NCI-H146 treated with DMSO at 0.1 percent for 48 hours (cell line): Measurements from ENCODE around the gene NHLH1.

ENCODE experiments used
- DNase-seq: peaks from one replicate; lab custom pipeline; 2025; ENCODE audit not compliant: unreplicated experiment; lab: John Stamatoyannopoulos, UW

NHLH1 gene

GRCh38 chr1:160366731-160367515, at the start of gene NHLH1:
Gene NHLH1, plus strand, starts transcription at chr1:160367071. Its CDS starts 3,661 bp downstream, at chr1:160370732.
- no peak for DNase-seq

GRCh38 chr1:160322831-160323230, 44.0 kb upstream of the NHLH1 start:
- DNase-seq, result no peak

DNA sequence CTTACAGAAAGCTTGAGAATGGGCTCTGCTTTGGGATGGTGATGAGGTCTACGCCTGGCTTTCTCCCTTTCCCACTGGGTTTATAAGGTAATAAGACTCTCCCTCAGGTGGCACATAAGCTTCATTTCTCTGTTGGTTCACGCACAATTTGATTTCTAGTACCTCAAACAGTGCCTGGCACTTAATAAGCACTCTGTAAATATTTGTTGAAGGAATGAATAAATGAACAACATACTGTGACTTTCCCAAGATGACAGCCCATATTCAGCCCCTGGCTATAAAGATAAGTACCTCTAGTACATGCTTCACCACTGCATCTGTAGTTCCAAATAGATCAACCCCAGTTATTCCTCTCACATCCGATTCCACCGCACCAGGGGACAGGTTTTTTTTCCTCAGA, 41.6 kb upstream of the NHLH1 start:
- peak; percentile 94 for DNase-seq

DNA sequence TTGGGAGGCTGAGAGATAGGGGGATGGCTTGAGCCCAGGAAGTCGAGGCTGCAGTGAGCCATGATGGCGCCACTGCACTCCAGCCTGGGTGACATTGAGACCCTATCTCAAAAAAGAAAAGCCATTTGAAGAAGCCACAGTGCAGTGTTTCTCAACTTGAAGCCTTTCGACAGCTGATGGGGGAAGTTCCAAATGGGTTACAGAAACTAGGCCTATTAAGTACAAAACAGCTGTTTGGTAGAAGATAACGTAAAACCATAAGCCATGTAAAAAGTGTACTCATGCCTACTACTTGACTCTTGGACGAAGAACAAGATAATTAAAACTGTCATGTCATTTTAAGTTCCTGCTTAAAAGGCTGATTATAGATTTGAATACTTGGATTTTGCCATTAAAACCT, 40.5 kb upstream of the NHLH1 start:
- no peak for DNase-seq

DNA sequence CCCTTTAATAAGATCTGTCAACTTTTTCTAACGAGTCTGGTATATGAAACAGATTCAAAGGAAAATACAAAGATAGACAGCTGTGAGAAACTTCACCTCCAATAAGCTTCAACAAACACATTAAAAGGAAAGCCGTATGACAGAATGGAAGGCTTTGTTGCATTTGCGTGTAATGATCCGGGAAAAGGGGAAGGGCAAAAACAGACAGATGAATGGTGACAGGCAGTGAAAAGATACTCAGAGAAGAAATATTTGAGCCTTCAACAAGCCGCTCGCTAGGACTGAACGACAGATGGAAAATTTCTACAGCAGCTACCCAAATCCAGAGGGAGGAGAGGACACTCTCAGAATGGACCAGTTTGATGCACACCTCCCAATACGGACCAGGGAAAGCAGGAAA, 38.7 kb upstream of the NHLH1 start:
- no peak for DNase-seq

- DNase-seq, result no peak
Measured at GRCh38 chr1:160330119-160330518, 36.8 kb upstream of the NHLH1 start.

DNA sequence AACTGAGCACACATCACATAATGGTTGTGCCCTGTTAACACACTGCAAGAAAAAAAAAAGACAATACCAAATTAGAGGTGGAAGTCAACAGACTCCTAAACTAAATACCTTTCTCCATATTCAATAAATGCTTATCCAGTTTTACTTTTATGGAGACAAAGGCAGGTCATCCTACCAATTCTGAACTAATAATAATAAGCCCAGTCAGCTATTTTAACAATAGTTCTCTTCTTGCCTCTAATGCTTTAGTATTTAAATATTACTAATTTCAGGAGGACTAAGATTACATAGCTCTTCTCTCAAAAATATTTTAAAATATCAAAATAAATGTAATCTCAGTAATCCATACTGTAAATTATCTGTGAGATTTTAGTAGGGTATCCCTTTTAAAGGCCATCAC, 34.4 kb upstream of the NHLH1 start:
- no peak for DNase-seq

DNA sequence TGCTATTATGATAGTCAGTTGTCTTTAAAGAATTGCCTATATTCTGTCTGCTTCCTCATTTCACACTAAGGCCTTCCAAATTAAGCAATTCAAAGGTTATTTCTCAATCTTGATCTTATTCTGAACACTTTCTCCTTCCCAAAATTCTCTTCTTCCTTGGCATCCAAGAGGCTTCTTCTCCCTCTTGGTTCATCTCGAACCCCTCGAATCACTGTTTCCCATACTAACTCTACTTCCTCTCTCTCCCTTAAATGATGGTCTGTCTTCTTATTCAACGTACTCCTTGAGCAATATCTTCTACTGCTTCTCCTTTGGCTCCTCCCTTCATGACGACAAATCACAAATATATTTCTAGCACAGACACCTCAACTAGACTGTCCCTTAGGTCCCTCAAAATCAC, 28.3 kb upstream of the NHLH1 start:
- no peak for DNase-seq

DNA sequence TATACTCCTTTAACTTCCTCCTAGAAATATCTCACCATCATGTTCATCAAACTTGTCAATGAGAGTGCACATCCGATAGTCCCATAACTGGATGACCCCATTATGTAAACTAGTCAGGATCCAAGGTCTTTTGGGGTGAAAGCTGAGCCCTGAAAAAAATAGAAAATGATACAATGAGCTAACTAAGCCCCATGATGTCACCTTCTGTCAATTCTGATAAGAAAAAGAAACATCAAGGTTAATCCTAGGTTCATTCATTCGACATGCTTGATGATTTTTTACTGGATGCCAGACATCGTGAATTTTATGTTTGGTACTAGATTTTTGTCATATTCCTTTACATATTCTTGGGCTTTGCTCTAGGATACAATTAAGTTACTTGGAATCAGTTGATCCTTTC, 26.7 kb upstream of the NHLH1 start:
- DNase-seq, result no peak

- no peak for DNase-seq
Measured at GRCh38 chr1:160340866-160341265, 26.0 kb upstream of the NHLH1 start.

- DNase-seq, result no peak
Measured at GRCh38 chr1:160342526-160342925, 24.3 kb upstream of the NHLH1 start.

DNA sequence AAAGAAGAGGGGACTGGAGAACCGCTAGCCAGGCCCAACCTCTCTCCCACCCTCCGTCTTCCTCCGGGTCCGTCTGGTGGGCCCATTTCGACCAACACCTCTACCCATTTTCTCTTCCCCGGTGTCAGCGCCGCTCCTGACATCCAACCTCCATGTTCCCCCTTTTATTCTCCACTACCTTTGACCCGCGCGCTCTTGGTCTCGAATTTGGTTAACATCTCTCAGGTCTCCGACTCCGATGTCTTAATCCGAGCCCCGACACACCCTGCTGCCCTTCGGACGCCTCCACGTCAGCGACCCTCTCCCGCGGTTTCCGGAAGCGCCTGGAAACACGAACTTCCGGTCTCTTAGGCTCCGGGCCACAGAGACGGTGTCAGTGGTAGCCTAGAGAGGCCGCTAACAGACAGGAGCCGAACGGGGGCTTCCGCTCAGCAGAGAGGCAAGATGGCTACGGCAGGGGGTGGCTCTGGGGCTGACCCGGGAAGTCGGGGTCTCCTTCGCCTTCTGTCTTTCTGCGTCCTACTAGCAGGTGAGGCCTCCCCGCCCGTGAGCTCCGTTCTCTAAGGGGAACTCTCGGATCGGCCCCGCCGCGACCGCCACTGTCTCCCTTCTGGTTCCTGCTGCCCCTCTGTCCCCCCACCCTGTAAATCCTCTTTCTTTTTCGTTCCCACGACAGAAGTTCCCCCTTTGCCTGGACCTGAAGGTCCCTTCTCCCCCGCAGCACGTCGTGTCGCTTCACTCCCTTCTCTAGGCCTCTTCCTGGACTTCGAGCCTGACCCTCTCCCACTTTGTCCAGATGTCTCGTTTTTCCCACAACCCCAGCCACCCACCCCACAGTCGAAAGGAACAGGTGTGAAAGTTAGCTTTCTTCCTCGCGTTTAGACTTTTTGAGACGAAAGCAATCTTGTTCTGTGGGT, 23.7 kb upstream of the NHLH1 start, which contains the start of the genes COPA and NCSTN:
TSS of gene COPA (minus strand) at position 298 of the 917 bp plus-strand sequence. CDS start at position 218, 80 bp downstream.
TSS of gene NCSTN (plus strand) at position 431 of the 917 bp plus-strand sequence. CDS start at position 445, 14 bp downstream.
- peak; percentile 74 for DNase-seq

DNA sequence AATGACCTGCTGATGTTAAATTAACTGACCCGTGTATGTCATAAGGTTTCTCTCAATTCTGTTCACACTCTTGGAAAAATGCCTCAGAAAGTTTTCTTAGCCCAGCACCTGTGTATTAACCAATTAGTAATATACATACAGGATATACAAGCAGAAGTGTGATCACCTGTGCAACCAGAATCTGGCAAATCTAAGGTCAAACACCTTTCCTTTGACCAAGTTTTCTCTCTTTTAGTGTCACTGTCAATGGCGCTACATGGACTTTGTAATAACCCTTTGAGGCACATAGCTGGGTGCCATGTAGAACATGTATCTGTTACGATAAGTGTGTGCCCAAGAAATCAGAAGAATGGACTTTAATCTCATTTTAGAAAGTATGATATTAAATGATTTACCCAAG, 22.6 kb upstream of the NHLH1 start:
- DNase-seq, result no peak

DNA sequence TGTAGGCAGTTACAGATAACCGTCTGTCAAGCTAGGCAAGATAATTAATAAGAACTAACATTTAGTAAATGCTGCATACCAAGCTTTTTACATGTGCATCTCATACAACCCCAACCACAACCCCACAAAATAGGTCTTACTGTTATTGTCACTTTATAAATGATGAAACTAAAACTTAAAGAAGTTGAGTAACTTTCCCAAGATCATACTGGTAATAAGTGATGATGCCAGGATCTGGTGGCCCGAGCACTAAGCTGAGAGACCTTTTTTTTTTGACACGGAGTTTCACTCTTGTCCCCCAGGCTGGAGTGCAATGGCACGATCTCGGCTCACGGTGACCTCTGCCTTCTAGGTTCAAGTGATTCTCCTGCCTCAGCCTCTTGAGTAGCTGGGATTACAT, 21.9 kb upstream of the NHLH1 start:
- DNase-seq, result no peak

DNA sequence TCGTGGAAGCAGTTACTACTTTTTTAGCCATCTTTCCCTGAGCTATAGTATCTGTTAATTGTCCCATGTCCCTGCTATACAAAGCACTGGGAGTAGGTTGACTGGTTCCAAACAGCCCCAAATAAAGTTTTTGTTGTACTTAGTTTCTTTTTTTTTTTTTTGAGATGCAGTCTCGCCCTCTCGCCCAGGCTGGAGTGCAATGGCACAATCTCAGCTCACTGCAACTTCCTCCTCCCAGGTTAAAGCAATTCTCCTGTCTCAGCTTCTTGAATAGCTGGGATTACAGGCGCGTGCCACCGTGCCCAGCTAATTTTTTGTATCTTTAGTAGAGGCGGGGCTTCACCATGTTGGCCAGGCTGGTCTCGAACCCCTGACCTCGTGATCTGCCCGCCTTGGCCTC, 20.4 kb upstream of the NHLH1 start:
- DNase-seq, result no peak

- DNase-seq, result no peak
Measured at GRCh38 chr1:160346958-160347357, 19.9 kb upstream of the NHLH1 start.

GRCh38 chr1:160351629-160352028, 15.2 kb upstream of the NHLH1 start:
- DNase-seq, result no peak

DNA sequence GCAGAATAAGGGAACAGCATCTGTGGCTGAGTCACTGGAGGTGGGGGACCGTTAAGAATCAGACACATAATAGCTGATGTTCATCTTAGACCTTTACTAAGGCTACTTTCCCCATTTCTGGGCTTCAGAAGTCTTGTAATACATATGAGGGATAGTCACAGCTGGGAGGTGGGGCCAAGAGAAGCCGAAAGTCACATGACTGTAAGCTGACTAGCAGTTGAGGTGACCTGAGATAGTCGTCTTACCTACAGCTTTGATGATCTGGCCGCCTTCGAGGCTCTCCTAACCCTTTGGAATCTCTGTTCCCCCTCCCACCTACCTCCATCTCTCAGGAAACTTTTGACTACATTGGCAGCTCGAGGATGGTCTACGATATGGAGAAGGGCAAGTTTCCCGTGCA, 14.3 kb upstream of the NHLH1 start:
- no peak for DNase-seq

DNA sequence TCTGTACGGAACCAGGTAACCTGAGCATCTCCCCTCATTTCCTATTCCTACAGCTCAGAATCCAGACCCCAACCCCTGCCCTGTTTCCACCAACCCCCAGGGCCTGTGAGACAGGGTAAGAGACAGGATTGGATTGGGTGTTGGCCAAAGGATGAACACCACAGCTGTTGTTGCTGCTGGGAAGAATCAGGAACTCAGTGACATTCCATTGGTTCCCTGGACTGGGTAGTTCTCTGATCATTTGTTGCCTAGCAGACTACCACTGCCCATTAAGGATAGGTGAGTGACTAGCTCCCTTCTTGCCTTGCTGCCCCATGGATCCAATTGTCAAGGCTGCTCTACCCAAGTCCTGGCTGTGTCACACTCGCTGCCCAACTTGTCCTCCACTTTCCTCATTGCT, 13.6 kb upstream of the NHLH1 start:
- DNase-seq, result no peak

GRCh38 chr1:160354388-160354985, 12.4 kb upstream of the NHLH1 start:
- no peak for DNase-seq

GRCh38 chr1:160357286-160358002, 9.4 kb upstream of the NHLH1 start:
- no peak for DNase-seq
